HG03025 (cell line): ENCODE data around the gene HNRNPA1L2.
"Not testable (repeated sequence)": the region's sequence is repeated elsewhere in the genome, so short reads cannot be mapped to it uniquely, and the experiment has no call there.

Experiments used
- ATAC-seq: cut with Tn5 transposase; IDR thresholded peaks from one replicate; pipeline ENCODE4 v1.9.1; 2021; ENCODE audit warnings: mild to moderate bottlenecking, moderate library complexity; ENCODE audit not compliant: unreplicated experiment, low FRiP score

Gene HNRNPA1L2

DNA sequence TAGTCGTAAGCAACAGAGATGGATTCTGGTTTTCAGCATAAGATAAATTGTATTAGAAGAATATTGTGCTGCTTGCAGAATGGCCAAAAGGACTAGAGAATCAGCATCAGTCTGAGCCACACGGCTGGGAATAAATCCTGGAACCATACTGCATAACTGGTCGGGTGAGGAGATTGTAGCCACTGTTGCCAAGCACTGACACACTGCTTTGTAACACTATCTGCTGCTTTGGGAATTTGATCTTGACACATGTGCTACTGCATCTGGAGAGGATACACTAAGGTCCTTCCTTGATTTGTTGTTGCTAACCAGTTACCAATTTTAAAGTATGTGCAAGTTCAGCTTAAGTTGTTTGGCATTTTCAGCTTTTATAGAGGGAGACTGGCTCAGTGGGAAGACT, 1.9 kb downstream of the HNRNPA1L2 start:
- ATAC-seq: no peak

DNA sequence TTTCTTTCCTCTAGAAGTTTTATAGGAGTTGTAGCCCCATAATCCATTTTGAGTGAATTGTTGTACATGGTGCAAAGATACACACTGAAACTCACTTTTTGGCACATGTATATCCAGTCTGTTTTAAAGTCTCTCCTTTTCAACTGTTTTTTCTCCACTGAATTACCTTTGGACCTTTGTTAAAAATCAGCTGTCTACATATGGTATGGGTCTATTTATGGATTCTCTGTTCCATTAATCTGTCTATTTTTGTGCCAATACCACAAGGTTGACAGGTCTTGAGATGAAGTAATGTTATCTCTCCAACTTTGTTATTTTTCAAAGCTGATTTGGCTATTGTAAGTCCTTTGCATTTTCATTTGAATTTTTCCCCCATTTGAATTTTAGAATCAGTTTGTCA, 4.7 kb downstream of the HNRNPA1L2 start:
- ATAC-seq: no peak

DNA sequence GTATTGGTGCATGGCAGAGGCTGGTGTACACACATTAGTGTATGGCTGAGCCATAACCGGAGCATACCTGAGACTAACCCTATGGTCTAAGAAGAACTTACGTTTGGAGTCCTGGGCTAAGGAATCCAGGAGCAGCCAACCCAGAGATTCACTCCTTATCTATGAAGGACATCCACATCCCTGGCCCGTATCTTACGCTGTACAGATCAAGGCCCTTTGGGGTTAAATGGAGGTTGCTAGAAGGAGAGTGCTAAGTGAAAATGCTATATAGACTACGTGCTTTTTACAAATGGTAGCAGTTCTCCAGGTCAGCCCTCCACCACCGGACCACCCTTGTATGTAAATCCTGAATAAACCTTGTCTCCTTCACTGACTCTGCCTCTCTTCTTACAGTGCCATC, 8.5 kb downstream of the HNRNPA1L2 start:
- no peak for ATAC-seq

DNA sequence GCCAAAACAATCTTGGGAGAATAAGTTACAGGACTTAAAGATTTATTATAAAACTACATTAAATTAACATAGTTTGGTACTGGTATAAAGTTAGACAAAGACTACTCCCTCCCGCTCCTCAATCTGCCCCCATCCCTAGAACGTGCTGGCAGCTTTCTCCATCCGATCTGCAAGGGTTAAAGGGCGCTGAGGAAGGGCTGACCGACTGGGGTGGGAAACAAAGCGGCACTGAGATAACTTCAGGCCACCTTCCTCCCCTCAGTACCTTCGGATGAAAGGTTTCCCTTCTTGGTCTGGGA, 9.6 kb downstream of the HNRNPA1L2 start:
- ATAC-seq: peak; percentile 5

DNA sequence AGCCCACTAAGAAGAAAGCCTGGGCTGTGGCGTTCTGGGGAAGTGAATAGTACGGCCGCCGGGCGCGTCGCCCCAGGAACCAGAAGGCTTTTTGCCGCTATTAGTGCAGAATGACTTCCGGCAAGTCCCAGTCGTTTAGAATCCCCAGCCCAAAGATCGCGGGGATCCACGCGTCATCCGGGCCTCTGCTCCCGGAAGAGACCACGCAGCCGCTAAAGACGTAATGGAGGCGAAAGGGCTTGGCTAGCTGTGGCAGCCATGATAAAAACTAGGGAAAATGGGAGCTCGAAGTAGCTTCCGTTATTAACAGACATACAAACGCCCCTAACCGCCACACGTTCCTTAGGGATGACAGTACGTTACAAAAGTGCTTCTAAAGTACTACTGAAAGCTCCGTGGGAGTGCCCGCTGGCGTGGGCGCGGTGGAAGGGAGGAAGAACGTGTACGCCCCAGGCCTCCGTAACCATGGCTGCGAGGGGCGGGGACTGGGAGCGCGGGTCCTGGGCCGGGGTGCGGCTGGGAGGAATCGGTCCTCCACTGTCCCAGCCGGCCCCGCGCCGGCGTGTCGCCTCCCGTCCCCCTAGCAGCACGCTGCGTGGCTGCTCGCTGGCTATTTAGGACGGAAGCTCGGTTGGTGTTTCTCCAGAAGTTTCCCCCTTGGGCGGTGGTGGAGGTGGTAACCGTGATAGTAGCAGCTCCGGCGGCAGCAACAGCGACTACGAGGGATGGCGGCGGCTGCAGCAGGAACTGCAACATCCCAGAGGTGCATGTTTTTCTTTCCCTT, 10.2 kb downstream of the HNRNPA1L2 start, which contains the start of gene SUGT1:
Gene SUGT1, plus strand, starts transcription at position 641 of the 784 bp plus-strand sequence. Its CDS starts 85 bp downstream, at position 726.
- peak; percentile 97 for ATAC-seq

DNA sequence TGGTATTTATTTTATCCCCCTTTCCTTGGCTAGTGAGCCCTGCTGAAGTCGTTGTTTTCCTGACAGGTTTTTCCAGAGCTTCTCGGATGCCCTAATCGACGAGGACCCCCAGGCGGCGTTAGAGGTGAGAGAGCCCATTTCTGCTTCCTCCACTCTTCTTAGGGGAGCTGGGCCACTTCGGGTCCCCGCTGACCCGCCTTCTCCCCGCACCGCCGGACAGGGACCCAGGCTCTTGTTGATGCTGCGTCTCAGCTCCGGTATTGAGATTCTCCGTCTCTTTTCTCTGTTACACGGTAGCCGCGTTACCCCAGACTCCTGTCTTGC, 10.7 kb downstream of the HNRNPA1L2 start:
- peak; percentile 32 for ATAC-seq

DNA sequence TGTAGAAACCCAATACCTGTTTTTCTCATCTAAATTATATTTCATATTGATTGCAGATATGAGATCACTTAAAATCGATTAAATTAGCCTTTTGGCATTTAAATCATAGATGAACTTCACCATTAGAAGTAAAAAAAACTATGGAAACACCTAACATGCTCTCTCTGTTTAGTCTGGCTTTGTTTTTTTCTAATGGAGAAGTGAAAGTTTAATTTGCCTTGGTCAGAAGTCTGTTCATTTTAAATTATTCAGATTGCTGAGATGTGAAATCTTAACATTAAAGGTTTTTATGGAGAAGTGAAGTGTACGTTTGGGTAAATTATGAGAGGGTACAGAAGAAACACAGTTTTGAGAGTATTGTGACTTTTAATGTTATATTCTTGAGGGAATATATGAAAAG, 17.1 kb downstream of the HNRNPA1L2 start:
- no peak for ATAC-seq

DNA sequence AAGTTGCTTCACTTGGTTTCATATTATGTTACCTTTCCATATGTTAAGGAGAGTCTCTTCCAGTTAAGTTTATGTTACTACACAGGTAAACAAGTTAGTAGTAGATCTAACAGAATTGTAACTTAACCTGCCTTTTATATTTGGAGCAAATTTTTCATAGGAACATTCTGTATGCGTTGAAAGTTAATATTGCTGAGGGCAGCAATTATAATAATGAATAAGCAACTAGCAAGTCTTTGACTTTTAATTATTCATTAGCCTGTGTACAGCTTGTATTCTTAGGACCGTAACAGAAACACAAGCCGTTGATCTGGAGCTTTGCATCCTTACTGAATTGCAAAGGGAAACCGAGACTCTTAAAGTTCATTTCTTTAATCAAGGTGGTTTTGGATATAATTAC, 22.0 kb downstream of the HNRNPA1L2 start:
- no peak for ATAC-seq

DNA sequence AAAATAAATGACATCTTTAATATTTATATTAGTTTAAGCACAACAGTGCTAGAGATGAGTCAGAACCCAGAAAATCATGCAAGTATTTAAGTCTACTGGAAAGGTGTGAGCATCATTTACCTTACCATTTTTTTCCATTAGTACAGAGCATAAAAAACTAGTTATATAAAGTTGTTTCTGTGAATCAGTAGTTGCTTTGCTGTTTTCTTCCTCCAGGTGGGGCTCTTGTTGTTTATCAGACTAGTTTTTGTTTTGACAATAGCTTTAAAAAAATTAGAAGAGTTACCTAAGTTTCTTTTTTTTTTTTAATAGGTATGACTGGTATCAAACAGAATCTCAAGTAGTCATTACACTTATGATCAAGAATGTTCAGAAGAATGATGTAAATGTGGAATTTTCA, 23.1 kb downstream of the HNRNPA1L2 start:
- no peak for ATAC-seq

DNA sequence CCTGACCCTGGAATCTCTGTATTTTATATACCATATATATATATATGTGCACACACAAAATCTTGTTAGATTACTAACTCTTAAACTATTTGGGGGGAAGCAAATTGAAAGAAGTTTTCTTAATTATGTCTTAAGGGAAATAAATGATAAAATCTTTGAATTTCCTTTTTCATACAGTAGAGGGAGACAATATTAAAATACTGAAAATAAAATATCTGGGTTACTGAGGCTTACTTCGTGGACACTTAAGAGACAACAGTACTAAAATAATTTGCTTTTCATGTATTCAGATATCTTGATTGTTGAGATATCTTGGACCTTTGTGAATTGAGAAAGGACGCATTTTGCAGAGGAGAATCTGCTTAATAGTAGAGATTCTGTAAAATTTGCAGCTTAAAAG, 27.4 kb downstream of the HNRNPA1L2 start:
- ATAC-seq: no peak

DNA sequence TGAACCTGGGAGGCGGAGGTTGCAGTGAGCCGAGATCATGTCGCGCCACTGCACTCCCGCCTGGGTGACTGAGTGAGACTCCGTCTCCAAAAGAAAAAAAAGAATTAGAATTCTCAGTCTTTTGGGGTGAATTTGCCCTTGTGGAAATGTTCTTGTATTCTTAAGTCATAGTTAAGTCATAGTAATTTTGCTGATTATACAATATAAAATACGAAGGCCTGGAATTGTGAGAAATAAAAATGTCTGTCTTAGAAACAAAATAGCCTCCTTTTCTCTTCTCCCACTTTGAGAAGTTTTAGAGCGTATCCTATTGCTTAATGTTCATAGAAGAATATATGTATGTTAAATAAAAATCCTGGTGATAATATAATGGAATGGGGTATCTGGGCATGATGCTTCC, 28.5 kb downstream of the HNRNPA1L2 start:
- ATAC-seq: no peak

DNA sequence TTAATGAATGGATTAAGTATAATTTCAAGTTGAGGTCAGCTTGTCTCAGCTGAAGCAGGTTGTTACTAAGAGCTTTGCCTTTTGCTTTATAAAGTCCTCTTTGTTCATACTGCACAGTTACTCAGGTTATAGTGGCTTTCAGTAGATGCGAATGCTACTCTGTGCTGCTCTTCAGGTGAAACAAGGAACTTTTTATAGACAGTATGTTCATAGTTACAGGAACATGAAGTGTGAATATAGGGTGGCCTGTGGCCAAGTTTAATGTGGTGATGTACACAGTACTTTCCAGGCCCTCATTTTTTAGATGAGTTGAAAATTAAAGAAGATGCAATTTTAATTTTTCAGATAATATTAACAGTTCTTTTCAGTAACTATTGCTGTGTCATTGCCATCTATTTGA, 31.2 kb downstream of the HNRNPA1L2 start:
- ATAC-seq: no peak

DNA sequence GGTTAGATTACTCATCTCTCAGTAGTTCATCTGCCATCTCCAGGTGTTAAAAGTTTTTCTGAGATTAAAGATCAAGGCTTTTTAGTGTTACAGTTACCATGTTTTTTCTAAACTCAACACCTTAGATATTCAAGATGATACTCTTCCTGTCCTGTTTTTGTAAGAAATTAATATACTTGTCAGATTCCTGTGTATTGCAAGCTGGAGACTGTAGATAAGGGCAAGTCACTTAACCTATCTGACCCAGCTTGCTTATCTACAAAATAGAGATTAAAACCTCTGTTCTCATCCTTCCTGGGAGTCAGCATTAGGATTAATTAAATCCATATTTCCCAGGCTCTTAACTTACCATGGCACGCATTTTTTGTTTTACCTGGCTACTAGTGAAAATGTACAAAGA, 35.6 kb downstream of the HNRNPA1L2 start:
- ATAC-seq: no peak

DNA sequence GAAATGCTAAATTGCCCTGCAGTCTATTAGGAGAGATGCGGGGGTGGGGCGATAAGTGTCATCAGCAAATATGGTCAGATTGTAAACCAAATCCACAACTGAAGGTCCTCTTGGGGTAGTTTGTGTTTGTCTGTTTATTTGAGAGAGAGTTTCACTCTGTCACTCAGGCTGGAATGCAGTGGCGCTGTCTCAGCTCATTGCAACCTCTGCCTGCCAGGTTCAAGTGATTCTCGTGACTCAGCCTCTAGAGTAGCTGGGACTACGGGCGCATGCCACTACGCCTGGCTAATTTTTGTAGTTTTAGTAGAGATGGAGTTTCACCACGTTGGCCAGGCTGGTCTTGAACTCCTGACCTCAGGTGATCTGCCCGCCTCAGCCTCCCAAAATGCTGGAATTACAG, 43.6 kb downstream of the HNRNPA1L2 start:
- ATAC-seq: not testable (repeated sequence)

DNA sequence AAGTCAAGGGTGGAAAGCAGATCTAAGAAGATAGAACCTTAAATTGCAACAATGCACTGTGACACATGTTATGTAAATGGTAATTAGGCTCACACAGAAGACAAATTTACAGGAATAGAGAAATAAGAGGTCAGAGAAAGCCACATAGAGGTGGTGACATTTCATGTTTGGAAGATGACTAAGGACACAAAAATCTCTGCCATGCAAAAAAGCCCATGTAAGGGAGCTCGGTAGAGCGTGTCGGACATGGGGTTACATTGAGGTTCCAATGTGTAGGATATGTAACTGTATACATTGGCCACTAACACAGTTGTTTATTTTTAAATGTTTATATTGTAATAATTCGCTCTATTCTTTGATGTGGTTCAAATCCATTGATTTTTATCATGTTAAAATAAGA, 44.1 kb downstream of the HNRNPA1L2 start:
- ATAC-seq: no peak
